HT-29 (cell line): ENCODE measurements around the gene ADAMTS2. TPM values are rescaled to one million over a fixed set of nuclear protein-coding genes. Genes with fewer than 3 reads are reported as not detected.

ENCODE experiments used
- DNase-seq: peaks from one replicate; pipeline ENCODE4 v3.0.0-alpha.2; 2015; ENCODE audit warnings: low spot score
- total RNA-seq: library from RNA; depleted of rRNA; stranded (reverse); fragments of >200 nt; shearing (Covaris generic); gene quantifications from 2 replicates; pipeline ENCODE4 v1.2.3, GENCODE V29; 2014; rRNA removed

Gene ADAMTS2
- total RNA-seq = not detected in 2 replicates

DNA sequence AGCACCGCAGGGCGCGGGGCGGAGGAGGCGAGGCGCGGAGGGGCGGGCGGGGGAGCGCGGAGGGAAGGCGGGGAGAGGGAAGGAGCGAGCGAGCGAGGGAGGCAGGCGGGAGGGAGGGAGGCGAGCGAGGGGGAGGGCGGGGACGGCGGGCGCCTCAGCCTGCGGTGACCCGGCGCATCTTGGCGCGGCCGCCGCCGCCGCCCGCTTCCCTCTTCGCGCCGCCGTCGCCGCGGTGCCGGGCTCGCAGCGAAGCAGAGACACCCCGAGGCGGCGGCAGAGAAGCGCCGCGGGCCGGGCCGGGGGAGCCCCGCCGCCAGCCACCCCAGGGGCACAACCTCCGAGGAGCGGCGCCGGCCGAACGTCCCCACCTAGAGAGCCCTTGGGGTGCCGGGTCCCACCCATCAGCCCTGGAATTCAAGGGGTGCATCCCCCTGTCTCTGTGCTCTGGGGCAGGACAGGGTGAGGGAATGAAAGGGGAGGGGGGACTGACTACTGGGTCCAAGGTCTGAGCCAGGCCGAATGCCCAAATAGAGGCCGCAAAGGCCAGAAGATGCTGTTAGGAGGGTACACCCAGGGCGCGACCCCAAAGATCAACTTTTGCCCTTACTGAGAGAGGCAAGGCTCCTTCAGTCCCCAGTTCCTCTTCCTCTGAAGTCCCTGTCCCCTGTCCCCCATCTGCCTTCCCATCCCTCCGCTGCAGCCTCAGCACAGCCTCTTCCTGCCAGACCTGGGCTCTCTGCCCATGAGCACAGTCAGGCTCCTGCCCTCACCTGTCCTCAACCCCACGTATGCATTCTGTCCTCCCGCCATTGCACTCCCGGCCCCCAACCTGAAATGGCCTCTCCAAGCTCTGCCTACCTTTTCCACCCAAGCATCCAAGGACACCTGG lies at the start of gene ADAMTS2:
ADAMTS2 (minus strand) TSS at position 29 of the 889 bp plus-strand sequence. CDS start 133 bp downstream, outside the sequence.
- no peak for DNase-seq

GRCh38 chr5:179393078-179393477 lies 47.8 kb upstream of the ADAMTS2 start:
- peak; percentile 58 for DNase-seq

- no peak for DNase-seq
Measured at GRCh38 chr5:179387151-179388110, 42.2 kb upstream of the ADAMTS2 start.

DNA sequence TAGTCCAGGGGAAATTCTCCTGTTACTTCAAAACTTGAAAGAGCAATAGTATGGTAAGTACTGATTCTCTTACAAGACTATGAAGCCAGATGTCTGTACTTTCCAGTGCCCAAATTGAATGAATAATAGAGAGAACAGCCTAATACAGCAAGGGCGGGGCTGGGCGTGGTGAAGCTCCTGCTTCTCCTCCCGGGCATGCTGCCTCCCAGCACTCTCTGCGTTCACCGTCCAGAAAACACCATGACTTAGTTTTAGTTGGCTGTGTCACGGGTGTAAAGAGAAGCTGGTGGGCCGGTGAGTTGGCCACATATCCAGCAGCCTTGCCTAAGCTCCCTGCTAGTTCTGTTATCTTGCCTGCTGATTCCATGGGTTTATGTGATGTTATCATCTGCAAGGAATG lies 40.7 kb upstream of the ADAMTS2 start:
- no peak for DNase-seq

DNA sequence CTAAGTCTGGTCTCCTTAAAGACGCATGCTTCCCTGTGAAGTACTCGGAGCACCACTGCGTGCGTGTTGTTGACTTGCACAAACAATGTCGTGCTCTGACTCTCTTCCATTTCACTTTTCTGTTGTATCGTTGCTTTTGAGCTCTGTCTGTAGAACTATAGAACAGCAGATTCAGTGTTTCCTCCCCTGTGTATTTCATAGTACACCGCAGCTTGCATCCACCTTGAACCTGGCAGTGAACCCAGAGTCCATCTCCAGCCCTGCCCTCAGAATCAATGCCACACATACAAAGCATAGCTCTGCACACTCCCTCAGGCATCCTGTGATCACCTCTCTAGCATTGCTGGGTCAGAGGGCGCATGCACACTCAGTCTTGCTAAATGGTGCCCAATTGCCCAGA lies 37.2 kb upstream of the ADAMTS2 start:
- no peak for DNase-seq

GRCh38 chr5:179381691-179382090 lies 36.4 kb upstream of the ADAMTS2 start:
- DNase-seq = no peak

GRCh38 chr5:179380211-179381035 lies 35.2 kb upstream of the ADAMTS2 start:
- no peak for DNase-seq

GRCh38 chr5:179379321-179379890 lies 34.1 kb upstream of the ADAMTS2 start:
- no peak for DNase-seq

DNA sequence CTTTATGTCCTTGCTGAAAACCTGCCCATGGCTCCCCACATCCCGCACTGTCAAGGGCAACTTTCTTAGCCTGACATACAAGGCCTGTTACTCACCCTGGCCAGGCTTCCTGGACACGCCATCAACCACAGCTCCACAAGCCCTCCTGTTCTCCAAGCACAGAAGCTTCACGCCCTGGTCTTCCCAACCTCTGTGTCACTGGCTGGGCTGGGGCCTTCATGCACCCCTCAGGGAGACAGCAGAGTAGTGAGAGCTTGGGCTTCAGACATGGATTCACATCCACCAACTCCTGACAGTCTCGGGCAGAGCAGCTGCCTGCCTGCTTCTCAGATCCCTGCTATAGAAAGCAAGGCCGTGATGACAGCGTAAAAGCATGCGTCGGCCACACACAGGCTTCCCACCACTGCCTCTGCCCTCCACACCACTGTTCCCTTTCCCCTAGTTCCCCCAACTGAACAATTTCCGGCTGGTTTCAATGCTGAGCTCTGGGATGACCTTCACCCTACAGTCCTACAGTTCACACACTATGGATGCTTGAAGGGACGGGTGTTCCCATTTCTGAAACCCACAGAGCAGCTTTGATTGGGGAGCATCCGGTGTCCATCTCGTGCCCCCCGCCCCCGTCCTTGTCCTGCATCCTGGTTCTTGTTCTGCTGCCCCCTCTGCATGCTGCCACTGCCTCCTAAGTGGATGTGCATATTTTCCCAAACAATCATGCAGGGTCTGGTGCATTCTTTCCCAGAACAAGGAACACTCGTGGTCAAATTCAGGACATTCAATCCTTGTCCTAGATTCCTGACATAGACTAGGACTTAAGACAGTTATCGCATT lies 33.4 kb upstream of the ADAMTS2 start:
- DNase-seq = no peak

- DNase-seq = no peak
Measured at GRCh38 chr5:179378116-179378440, 32.8 kb upstream of the ADAMTS2 start.

DNA sequence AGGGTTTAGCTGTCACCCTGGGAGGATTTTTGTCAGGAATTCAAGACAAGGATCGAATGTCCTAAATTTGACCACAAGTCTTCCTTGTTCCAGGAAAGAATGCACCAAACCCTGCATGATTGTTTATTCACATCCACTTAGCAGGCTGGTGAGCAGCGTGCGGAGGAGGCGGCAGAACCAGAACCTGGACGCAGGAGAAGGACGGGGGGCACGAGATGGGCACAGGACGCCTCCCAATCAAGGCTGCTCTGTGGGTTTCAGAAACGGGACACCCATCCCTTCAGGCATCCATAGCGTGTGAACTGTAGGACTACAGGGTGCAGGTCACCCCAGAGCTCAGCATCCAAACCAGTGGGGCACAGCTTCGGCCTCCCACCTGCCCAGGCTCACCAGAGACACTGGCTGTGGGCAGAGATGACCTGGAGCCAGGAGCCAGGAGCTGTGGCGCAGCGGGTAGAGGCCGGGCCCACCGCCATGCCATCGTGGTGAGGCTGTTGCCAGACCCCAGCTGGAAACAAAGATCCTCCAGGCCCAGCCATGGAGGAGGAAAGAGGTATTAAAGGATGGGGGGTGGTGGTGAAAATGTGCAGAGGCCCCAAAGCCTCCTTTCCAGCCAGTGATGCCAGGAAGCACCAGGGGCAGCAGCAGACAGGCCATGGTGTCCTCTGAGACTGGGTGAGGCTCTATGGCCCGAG lies 32.3 kb upstream of the ADAMTS2 start:
- DNase-seq = no peak

DNA sequence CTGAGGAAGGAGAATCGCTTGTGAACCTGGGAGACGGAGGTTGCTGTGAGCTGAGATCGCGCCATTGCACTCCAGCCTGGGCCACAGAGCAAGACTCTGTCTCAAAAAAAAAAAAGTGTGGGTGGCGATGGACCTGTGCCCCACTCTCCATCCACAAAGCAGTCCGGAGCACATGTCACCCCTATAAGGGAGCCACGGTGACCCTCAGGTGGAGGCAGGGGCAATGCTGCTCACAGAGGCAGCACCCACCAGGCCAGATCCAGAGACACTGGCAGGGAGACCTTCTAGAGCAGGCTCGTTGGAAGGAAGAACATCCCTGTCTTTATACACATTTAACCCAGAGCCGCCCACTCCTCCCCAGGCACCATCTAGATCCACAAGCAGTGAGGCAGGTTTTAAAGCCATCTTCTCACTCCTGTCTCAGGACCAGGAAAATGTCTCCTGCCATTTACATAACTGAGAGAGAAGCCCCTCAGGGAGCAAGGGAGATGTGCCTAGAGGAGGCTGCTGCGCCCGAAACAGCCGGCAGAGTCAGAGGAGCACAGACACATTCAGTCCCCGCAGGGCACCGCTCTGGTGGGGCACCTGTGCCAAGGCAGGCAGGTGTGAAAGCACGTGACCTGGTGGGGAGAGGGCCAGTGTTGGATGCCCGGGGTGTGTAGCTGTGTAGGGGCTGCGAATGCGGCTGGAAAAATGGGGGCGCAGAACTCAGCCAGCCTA lies 31.6 kb upstream of the ADAMTS2 start:
- DNase-seq = no peak

DNA sequence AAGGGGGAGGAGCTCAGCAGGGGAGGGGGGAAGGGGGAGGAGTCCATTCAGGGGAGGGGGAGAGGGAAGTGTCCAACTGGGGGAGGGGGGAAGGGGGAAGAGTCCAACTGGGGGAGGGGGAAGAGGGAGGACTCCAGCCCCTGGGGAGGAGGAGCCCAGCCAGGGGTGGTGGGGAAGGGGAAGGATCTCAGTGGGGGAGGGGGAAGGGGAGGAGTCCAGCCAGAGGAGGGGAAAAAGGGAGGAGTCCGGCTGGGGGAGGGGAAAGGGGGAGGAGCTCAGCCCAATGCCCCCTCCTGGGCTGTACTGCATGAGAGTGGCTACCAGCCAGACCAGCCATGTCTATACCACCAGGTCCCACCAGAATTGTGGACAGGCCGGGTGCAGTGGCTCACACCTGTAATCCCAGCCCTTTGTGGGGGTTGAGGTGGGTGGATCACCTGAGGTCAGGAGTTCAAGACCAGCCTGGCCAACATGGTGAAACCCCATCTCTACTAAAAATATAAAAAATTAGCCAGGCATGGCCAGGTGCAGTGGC lies 30.6 kb upstream of the ADAMTS2 start:
- no peak for DNase-seq

DNA sequence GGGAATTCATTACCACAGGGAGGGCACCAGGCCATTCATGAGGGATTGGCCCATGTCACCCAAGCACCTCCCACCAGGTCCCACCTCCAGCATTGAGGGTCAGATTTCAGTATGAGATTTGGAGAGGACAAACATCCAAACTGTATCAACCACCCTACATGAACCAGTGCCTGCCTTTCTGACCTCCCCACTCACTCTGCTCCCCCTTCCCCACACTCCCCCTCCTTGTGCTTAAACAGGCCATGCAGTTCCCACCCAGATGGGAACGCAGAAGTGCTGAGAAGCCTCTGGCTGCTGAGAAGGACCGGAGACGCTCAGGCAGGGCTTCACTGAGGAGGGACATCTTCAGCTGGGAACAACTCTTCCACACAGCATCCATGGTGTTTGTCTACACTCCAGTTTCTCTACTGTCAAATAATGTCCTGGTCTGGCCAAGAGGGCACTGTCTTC lies 30.0 kb upstream of the ADAMTS2 start:
- DNase-seq = no peak

- no peak for DNase-seq
Measured at GRCh38 chr5:179374506-179375235, 29.4 kb upstream of the ADAMTS2 start.

GRCh38 chr5:179373961-179374505 lies 28.8 kb upstream of the ADAMTS2 start:
- DNase-seq = no peak

- no peak for DNase-seq
Measured at GRCh38 chr5:179373101-179373934, 28.1 kb upstream of the ADAMTS2 start.
